MCF 10A (cell line): Measurements from ENCODE around the gene ADGRL2. TPM values are rescaled to one million over a fixed set of nuclear protein-coding genes. Genes with fewer than 3 reads are reported as not detected.

ENCODE experiments used
- BruUV-seq: library from RNA; stranded (reverse); fragments of 400-500 nt; replicated peaks from 2 replicates; lab custom pipeline; 2021; lab: Mats Ljungman, UMichigan
- CTCF ChIA-PET: fragments of 300-600 bp; sonication (Branson Sonifier 250); formaldehyde crosslinking; extraction: SDS; loops from one replicate; lab custom pipeline; 2021; ENCODE audit warnings: antibody characterized with exemption, inconsistent platforms; lab: Yijun Ruan, JAX
- POLR2A ChIA-PET: fragments of 300-600, 350-650 bp; sonication (Branson Sonifier 250); formaldehyde crosslinking; extraction: SDS; loops from one replicate; lab custom pipeline; 2020; ENCODE audit warnings: antibody characterized with exemption, inconsistent platforms; lab: Yijun Ruan, JAX
- DNase-seq: peaks from one replicate; pipeline ENCODE4 v3.0.0-alpha.2; 2018; ENCODE audit not compliant: unreplicated experiment
- H3K27ac Mint-ChIP-seq: one replicate; pipeline ENCODE4 v1.8.0; 2022; ENCODE audit warnings: mild to moderate bottlenecking, low read depth, mixed read lengths; ENCODE audit not compliant: unreplicated experiment
- H3K27me3 Mint-ChIP-seq: one replicate; pipeline ENCODE4 v1.8.0; 2022; ENCODE audit warnings: mixed read lengths; ENCODE audit not compliant: insufficient read depth, unreplicated experiment
- H3K36me3 Mint-ChIP-seq: one replicate; pipeline ENCODE4 v1.8.0; 2022; ENCODE audit warnings: mild to moderate bottlenecking, moderate library complexity, mixed read lengths; ENCODE audit not compliant: insufficient read depth, unreplicated experiment
- H3K4me1 Mint-ChIP-seq: one replicate; pipeline ENCODE4 v1.8.0; 2022; ENCODE audit warnings: mixed read lengths; ENCODE audit not compliant: insufficient read depth, unreplicated experiment
- H3K4me3 Mint-ChIP-seq: one replicate; pipeline ENCODE4 v1.8.0; 2022; ENCODE audit warnings: mild to moderate bottlenecking, moderate library complexity, mixed read lengths; ENCODE audit not compliant: unreplicated experiment
- H3K9me3 Mint-ChIP-seq: one replicate; pipeline ENCODE4 v1.8.0; 2022; ENCODE audit warnings: mixed read lengths; ENCODE audit not compliant: unreplicated experiment
- CTCF ChIP-seq: fragments of 200-600 bp; IDR thresholded peaks from one replicate; pipeline ENCODE4 v1.8.0; 2022; ENCODE audit warnings: antibody characterized with exemption, mild to moderate bottlenecking; ENCODE audit not compliant: unreplicated experiment
- intact Hi-C: fragments of 100-400 bp; cut with micrococcal nuclease; formaldehyde crosslinking; loops from 2 replicates; pipeline ENCODE4 v1.14.1; 2022
- total RNA-seq: library from RNA; stranded (reverse); gene quantifications from 2 replicates; pipeline ENCODE4 v1.2.3, GENCODE V29; 2022

ADGRL2 gene
- total RNA-seq, 1 experiment from 2014 or later = 3.0 TPM

- Mint-ChIP-seq H3K27ac (no peak overlapping the region), H3K4me3 (no peak overlapping the region), H3K36me3 (no peaks in the 10 kb centered on the region), H3K9me3 (no peaks in the 10 kb centered on the region), H3K4me1 (no peaks in the 10 kb centered on the region), H3K27me3 (no peaks in the 10 kb centered on the region)
- no peak for TF ChIP-seq CTCF
- intact Hi-C loops = no loop called here
- ChIA-PET CTCF (interaction anchor here (0.6 to 8.5 kb wide), 4 partner anchors 9 to 207 kb away, joined by 3 to 54 read pairs (median 3); no protein-coding TSS in a partner anchor), POLR2A (interaction anchor here (0.5 kb wide), 1 partner anchor 72 kb away, joined by 3 read pairs; no protein-coding TSS in a partner anchor)
- no TSS peak for BruUV-seq
- DNase-seq = no peak
These were observed 43.9 kb upstream of the ADGRL2 start for GRCh38 chr1:81756872-81757271.

- no peaks in the 10 kb centered on the region for H3K9me3 Mint-ChIP-seq
- TF ChIP-seq CTCF = no peak
- H3K4me3 Mint-ChIP-seq = no peak overlapping the region
- intact Hi-C loops = no loop called here
- ChIA-PET CTCF (interaction anchor here (0.6 to 8.5 kb wide), 5 partner anchors 9 to 207 kb away, joined by 3 to 54 read pairs (median 3); no protein-coding TSS in a partner anchor), POLR2A (interaction anchor here (0.7 to 1.6 kb wide), 2 partner anchors 17 to 207 kb away, joined by 3 to 4 read pairs; no protein-coding TSS in a partner anchor)
- no peaks in the 10 kb centered on the region for H3K4me1 Mint-ChIP-seq
- H3K36me3 Mint-ChIP-seq = no peaks in the 10 kb centered on the region
- H3K27me3 Mint-ChIP-seq = no peaks in the 10 kb centered on the region
- no peak for DNase-seq
- BruUV-seq = no TSS peak
- no peak overlapping the region for H3K27ac Mint-ChIP-seq
These were observed 43.2 kb upstream of the ADGRL2 start for GRCh38 chr1:81757398-81758020.

GRCh38 chr1:81758181-81758580 lies 42.6 kb upstream of the ADGRL2 start:
- ChIA-PET POLR2A (interaction anchor here (0.7 to 1.6 kb wide), 3 partner anchors 16 to 208 kb away, joined by 3 to 4 read pairs (median 3); no protein-coding TSS in a partner anchor), CTCF (interaction anchor here (0.8 to 8.5 kb wide), 5 partner anchors 8 to 583 kb away, joined by 3 to 54 read pairs (median 3); no protein-coding TSS in a partner anchor)
- H3K27me3 Mint-ChIP-seq = no peaks in the 10 kb centered on the region
- no TSS peak for BruUV-seq
- H3K9me3 Mint-ChIP-seq = no peaks in the 10 kb centered on the region
- no peak overlapping the region for H3K4me3 Mint-ChIP-seq
- no peaks in the 10 kb centered on the region for H3K4me1 Mint-ChIP-seq
- no peak overlapping the region for H3K27ac Mint-ChIP-seq
- TF ChIP-seq CTCF = no peak
- intact Hi-C loops = no loop called here
- DNase-seq = no peak
- H3K36me3 Mint-ChIP-seq = no peaks in the 10 kb centered on the region

GRCh38 chr1:81760477-81761097 lies 40.1 kb upstream of the ADGRL2 start:
- Mint-ChIP-seq H3K27me3 (no peaks in the 10 kb centered on the region), H3K4me3 (no peak overlapping the region), H3K27ac (no peak overlapping the region), H3K4me1 (no peaks in the 10 kb centered on the region), H3K9me3 (no peaks in the 10 kb centered on the region), H3K36me3 (no peaks in the 10 kb centered on the region)
- ChIA-PET CTCF (interaction anchor here (0.6 to 8.5 kb wide), 12 partner anchors 54 to 672 kb away, joined by 3 to 54 read pairs (median 3); no protein-coding TSS in a partner anchor), POLR2A (interaction anchor here (0.7 to 2.2 kb wide), 2 partner anchors 1037 to 1543 kb away, joined by 3 to 5 read pairs; no protein-coding TSS in a partner anchor)
- peak; percentile 35 for TF ChIP-seq CTCF
- DNase-seq = peak; percentile 29
- no TSS peak for BruUV-seq
- intact Hi-C loops = loop anchor here (1.0 to 2.0 kb wide), 2 partner anchors 211 to 1544 kb away; no protein-coding TSS in a partner anchor
